Endothelial cell of umbilical vein (primary cell): Measurements from ENCODE around the gene NDUFAF2. TPM values are rescaled to one million over a fixed set of nuclear protein-coding genes. Genes with fewer than 3 reads are reported as not detected.

Source experiments
- BruUV-seq: library from RNA; stranded (reverse); fragments of 400-500 nt; replicated peaks from 2 replicates; lab custom pipeline; 2021; lab: Mats Ljungman, UMichigan
- CTCF ChIA-PET: fragments of 300-600, 350-600 bp; sonication (Branson Sonifier 250); formaldehyde crosslinking; loops from one replicate; lab custom pipeline; 2021; ENCODE audit warnings: antibody characterized with exemption, inconsistent platforms; lab: Charles Lee
- POLR2A ChIA-PET: fragments of 300-600, 350-600 bp; sonication (Branson Sonifier 250); formaldehyde crosslinking; loops from one replicate; lab custom pipeline; 2021; ENCODE audit warnings: antibody characterized with exemption, inconsistent platforms; lab: Charles Lee
- DNase-seq: peaks from one replicate; pipeline ENCODE4 v3.0.0-alpha.2; 2011; ENCODE audit warnings: low read depth, low spot score
- FAIRE-seq: peaks from 2 replicates; lab custom pipeline; 2011; peaks lifted over from hg19 to GRCh38; lab: Jason Lieb, UNC
- H2AFZ ChIP-seq: 2 replicates; pipeline ENCODE4 v1.6.0; 2012; ENCODE audit warnings: low read depth, low read length, control low read depth, inconsistent platforms
- H3K27ac ChIP-seq: 2 replicates; pipeline ENCODE4 v1.5.1; 2011; ENCODE audit warnings: low read depth, mild to moderate bottlenecking, control low read depth, low read length, moderate library complexity; ENCODE audit not compliant: insufficient read depth
- H3K27me3 ChIP-seq, 2 experiments: 2 replicates each; pipeline versions ENCODE4 v1.6.0 to v1.6.1; 2011; ENCODE audit warnings: low read length in 2 of 2, mixed read lengths in 1 of 2; ENCODE audit not compliant: control insufficient read depth in 2 of 2, insufficient read depth in 2 of 2
- H3K36me3 ChIP-seq, 2 experiments: 2 replicates in 1 of 2; 3 replicates in 1 of 2; pipeline ENCODE4 v1.5.1; 2011; ENCODE audit warnings: low read length in 2 of 2, mild to moderate bottlenecking in 1 of 2, moderate library complexity in 1 of 2; ENCODE audit not compliant: control insufficient read depth in 2 of 2, insufficient read depth in 2 of 2; ENCODE audit errors: extremely low read depth in 1 of 2
- H3K4me1 ChIP-seq: 3 replicates; pipeline ENCODE4 v1.5.1; 2011; ENCODE audit warnings: mild to moderate bottlenecking, low read length; ENCODE audit not compliant: control insufficient read depth, insufficient read depth; ENCODE audit errors: extremely low read depth
- H3K4me2 ChIP-seq: 2 replicates; pipeline ENCODE4 v1.6.1; 2011; ENCODE audit warnings: low read length, control low read depth, mixed read lengths; ENCODE audit not compliant: insufficient read depth
- H3K4me3 ChIP-seq, 3 experiments: fragments of 200-600 bp in 1 of 3; sonication (generic), shearing (Covaris generic) in 1 of 3; replicated peaks in 1 of 3; 2 replicates each; pipeline ENCODE4 v1.5.1; 2011 to 2016; ENCODE audit warnings: control low read depth in 3 of 3, low read length in 3 of 3, mild to moderate bottlenecking in 2 of 3, inconsistent platforms in 1 of 3, low read depth in 1 of 3, moderate library complexity in 1 of 3; ENCODE audit not compliant: insufficient read depth in 1 of 3
- H3K79me2 ChIP-seq: 2 replicates; pipeline ENCODE4 v1.6.0; 2012; ENCODE audit warnings: low read length, inconsistent platforms; ENCODE audit not compliant: control insufficient read depth, insufficient read depth
- H3K9ac ChIP-seq: replicated peaks from 2 replicates; pipeline ENCODE3; 2011; ENCODE audit warnings: low read length, control low read depth; ENCODE audit not compliant: insufficient read depth; ENCODE audit errors: extremely low read depth
- H3K9me1 ChIP-seq: replicated peaks from 3 replicates; pipeline ENCODE4 v1.6.0; 2011; ENCODE audit warnings: mild to moderate bottlenecking, low read length; ENCODE audit not compliant: control insufficient read depth, insufficient read depth; ENCODE audit errors: extremely low read depth
- H3K9me3 ChIP-seq: replicated peaks from 2 replicates; pipeline ENCODE4 v1.5.1; 2012; ENCODE audit warnings: low read length, inconsistent platforms; ENCODE audit not compliant: control insufficient read depth, insufficient read depth
- H4K20me1 ChIP-seq: replicated peaks from 2 replicates; pipeline ENCODE3; 2011; ENCODE audit warnings: mild to moderate bottlenecking, low read length; ENCODE audit not compliant: control insufficient read depth, insufficient read depth; ENCODE audit errors: extremely low read depth
- CTCF ChIP-seq, 2 donors: IDR thresholded peaks; 1 replicate in 1 of 2; 2 replicates in 1 of 2; pipeline ENCODE4 v1.5.1; 2011; ENCODE audit warnings: low read length in 2 of 2, mild to moderate bottlenecking in 2 of 2, moderate library complexity in 2 of 2, control low read depth in 1 of 2, inconsistent platforms in 1 of 2, low read depth in 1 of 2; ENCODE audit not compliant: insufficient read depth in 1 of 2; ENCODE audit errors: extremely low read depth in 1 of 2
- EZH2 ChIP-seq: IDR thresholded peaks from 2 replicates; pipeline ENCODE4 v1.6.1; 2012; ENCODE audit warnings: borderline replicate concordance, low read depth, mild to moderate bottlenecking, moderate library complexity, low read length, inconsistent platforms; ENCODE audit not compliant: severe bottlenecking
- FOS ChIP-seq: IDR thresholded peaks from 2 replicates; pipeline ENCODE4 v1.6.1; 2011; ENCODE audit warnings: mild to moderate bottlenecking, low read length, moderate library complexity, borderline replicate concordance; ENCODE audit not compliant: insufficient read depth
- GATA2 ChIP-seq: IDR thresholded peaks from 2 replicates; pipeline ENCODE4 v1.7.0; 2011; ENCODE audit warnings: low read depth, mild to moderate bottlenecking, moderate library complexity, mixed read lengths, low read length; ENCODE audit not compliant: insufficient read length, insufficient read depth
- JUN ChIP-seq: IDR thresholded peaks from 2 replicates; pipeline ENCODE4 v1.6.1; 2011; ENCODE audit warnings: borderline replicate concordance, low read depth; ENCODE audit not compliant: insufficient read length, insufficient read depth
- MAX ChIP-seq: IDR thresholded peaks from 2 replicates; pipeline ENCODE4 v1.6.1; 2011; ENCODE audit not compliant: insufficient read depth, insufficient read length
- MYC ChIP-seq: IDR thresholded peaks from one replicate; pipeline ENCODE4 v1.6.1; 2011; ENCODE audit warnings: mild to moderate bottlenecking, low read depth, low read length
- POLR2A ChIP-seq: IDR thresholded peaks from 2 replicates; pipeline ENCODE4 v1.6.1; 2012; ENCODE audit warnings: low read depth, mild to moderate bottlenecking, control low read depth, low read length
- POLR2AphosphoS5 ChIP-seq: IDR thresholded peaks from 2 replicates; pipeline ENCODE4 v1.6.1; 2012; ENCODE audit warnings: low read depth, mild to moderate bottlenecking, control low read depth, low read length, moderate library complexity; ENCODE audit not compliant: insufficient read depth
- dilution Hi-C: fragments of 300-500 bp; cut with MboI; formaldehyde crosslinking; loops from one replicate; pipeline ENCODE4 v1.15.0; 2019; ENCODE audit warnings: low sequenced_read_pairs; ENCODE audit not compliant: extremely low pct_ligation_motif_present
- intact Hi-C: fragments of 100-400 bp; cut with micrococcal nuclease; formaldehyde crosslinking; loops from one replicate; pipeline ENCODE4 v1.10.0; 2022
- polyA plus RNA-seq, 4 experiments: library from polyadenylated mRNA; depleted of rRNA in 3 of 4; stranded (reverse) in 3 of 4; unstranded in 1 of 4; fragments of >200 nt; gene quantifications; 2 replicates each; pipeline versions ENCODE4 v1.2.1 to v1.2.3, GENCODE V29; 2011 to 2012; ENCODE audit warnings: missing spikeins in 1 of 4
- total RNA-seq: library from RNA; stranded (reverse); gene quantifications from 2 replicates; pipeline ENCODE4 v1.2.3, GENCODE V29; 2021

Gene NDUFAF2
- total and polyA plus RNA-seq, 2 donors (not counting 3 experiments of a cell fraction or from before 2014, with no cell fraction given) = 10.7 to 39.9 TPM

GRCh38 chr5:61132559-61132958, 187.6 kb downstream of the NDUFAF2 start:
- TF ChIP-seq MAX (no peak), POLR2A (no peak), JUN (no peak), CTCF (IDR thresholded peaks at IDR 0.05; ENCODE audit: extremely low read depth in 1 of 2, insufficient read depth in 1 of 2, low read depth in 1 of 2, low read length in 2 of 2) (no peak), FOS (no peak), EZH2 (no peak), POLR2AphosphoS5 (no peak), GATA2 (no peak), MYC (no peak)
- BruUV-seq = no TSS peak
- Histone ChIP-seq H3K27ac (no peak overlapping the region), H3K9ac (no peak overlapping the region), H2AFZ (no peak overlapping the region), H3K36me3 (no peaks in the 10 kb centered on the region), H3K27me3 (no peaks in the 10 kb centered on the region), H3K4me1 (no peaks in the 10 kb centered on the region), H3K79me2 (no peaks in the 10 kb centered on the region), H3K4me3 (no peak overlapping the region), H3K9me3 (no peaks in the 10 kb centered on the region), H4K20me1 (no peaks in the 10 kb centered on the region), H3K9me1 (no peaks in the 10 kb centered on the region), H3K4me2 (no peak overlapping the region)
- ChIA-PET POLR2A (interaction anchor here (0.6 kb wide), 1 partner anchor 191 kb away, joined by 10 read pairs; no protein-coding TSS in a partner anchor), CTCF (no interaction called here)
- FAIRE-seq (no peak), DNase-seq (no peak)
- intact Hi-C loops (no loop called here), dilution Hi-C loops (no loop called here)
